Superior temporal gyrus (tissue), 1 donor: Measurements from ENCODE around the gene ITM2C.

Experiments used
- DNase-seq: peaks from one replicate; pipeline ENCODE4 v3.0.0-alpha.2; 2016; ENCODE audit errors: extremely low spot score

ITM2C gene

GRCh38 chr2:230864605-230865306 is at the start of gene ITM2C:
Gene ITM2C, plus strand, starts transcription at chr2:230864942. Its CDS starts 84 bp downstream, at chr2:230865026.
- DNase-seq: peak; percentile 58

- no peak for DNase-seq
These were observed 49.7 kb upstream of the ITM2C start for GRCh38 chr2:230815088-230815487.

GRCh38 chr2:230816735-230817134 is 48.0 kb upstream of the ITM2C start:
- DNase-seq: no peak

- no peak for DNase-seq
These were observed 45.3 kb upstream of the ITM2C start for GRCh38 chr2:230819433-230819832.

GRCh38 chr2:230821261-230821990 is 43.3 kb upstream of the ITM2C start:
- DNase-seq: no peak

- DNase-seq: no peak
These were observed 42.7 kb upstream of the ITM2C start for GRCh38 chr2:230821991-230822520.

GRCh38 chr2:230823264-230823964 is 41.3 kb upstream of the ITM2C start:
- DNase-seq: no peak

GRCh38 chr2:230824406-230824978 is 40.2 kb upstream of the ITM2C start:
- DNase-seq: peak; percentile 91

- DNase-seq: no peak
These were observed 39.4 kb upstream of the ITM2C start for GRCh38 chr2:230825354-230825753.

- DNase-seq: no peak
These were observed 36.9 kb upstream of the ITM2C start for GRCh38 chr2:230827774-230828271.

GRCh38 chr2:230828272-230828961 is 36.3 kb upstream of the ITM2C start:
- no peak for DNase-seq

GRCh38 chr2:230829293-230829692 is 35.4 kb upstream of the ITM2C start:
- no peak for DNase-seq

- no peak for DNase-seq
These were observed 34.8 kb upstream of the ITM2C start for GRCh38 chr2:230829959-230830358.

- no peak for DNase-seq
These were observed 34.3 kb upstream of the ITM2C start for GRCh38 chr2:230830428-230830827.

GRCh38 chr2:230840301-230840700 is 24.4 kb upstream of the ITM2C start:
- DNase-seq: no peak

GRCh38 chr2:230842473-230842872 is 22.3 kb upstream of the ITM2C start:
- no peak for DNase-seq

- DNase-seq: no peak
These were observed 21.6 kb upstream of the ITM2C start for GRCh38 chr2:230843132-230843531.

- DNase-seq: no peak
These were observed 18.4 kb upstream of the ITM2C start for GRCh38 chr2:230846360-230846759.

- peak; percentile 82 for DNase-seq
These were observed 16.8 kb upstream of the ITM2C start for GRCh38 chr2:230847883-230848388.

- DNase-seq: no peak
These were observed 14.9 kb upstream of the ITM2C start for GRCh38 chr2:230849633-230850357.

- DNase-seq: no peak
These were observed 14.4 kb upstream of the ITM2C start for GRCh38 chr2:230850358-230850658.
